Measurements from ENCODE around the gene GRIA2.

The GRIA2 gene

DNA sequence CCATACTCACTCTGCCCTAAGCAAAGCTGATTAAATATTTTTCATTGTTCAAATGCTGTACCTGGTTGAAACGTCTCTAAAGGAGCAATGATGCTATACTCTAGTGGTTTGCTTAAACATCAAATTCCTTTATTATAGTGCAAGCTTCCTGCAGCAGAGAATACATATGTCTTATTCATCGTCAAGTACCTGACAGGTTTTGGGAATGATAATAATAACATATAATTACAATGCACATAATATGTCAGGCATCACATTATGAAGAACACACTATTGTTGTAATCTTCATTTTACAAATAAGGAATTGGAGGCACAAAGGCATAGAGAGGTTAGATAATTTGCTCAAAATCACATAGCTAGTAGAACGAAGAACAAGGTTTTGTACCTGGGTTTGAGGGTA, 151.6 kb downstream of the GRIA2 start:
- TF ChIP-seq ZIC2 (tag by site-specific recombination; IDR thresholded peaks at IDR 0.05) (no peak), ZNF184 (tag by site-specific recombination; IDR thresholded peaks at IDR 0.05) (no peak), YY1 (tag by site-specific recombination; IDR thresholded peaks at IDR 0.05) (no peak), PATZ1 (tag by site-specific recombination; IDR thresholded peaks at IDR 0.05) (no peak), ZNF585B (tag by site-specific recombination; IDR thresholded peaks at IDR 0.05) (no peak), ZNF777 (tag by site-specific recombination; IDR thresholded peaks at IDR 0.05; ENCODE audit: borderline replicate concordance) (no peak), ZBTB44 (tag by site-specific recombination; IDR thresholded peaks at IDR 0.05) (no peak), ZBTB11 (tag by site-specific recombination; conservative IDR thresholded peaks at IDR 0.05; ENCODE audit: low read depth) (no peak), ZNF768 (tag by site-specific recombination; IDR thresholded peaks at IDR 0.05) (no peak), ZNF677 (tag by site-specific recombination; IDR thresholded peaks at IDR 0.05) (no peak), ZNF350 (tag by site-specific recombination; IDR thresholded peaks at IDR 0.05) (no peak), ZNF600 (tag by site-specific recombination; IDR thresholded peaks at IDR 0.05) (no peak), ZNF394 (tag by site-specific recombination; IDR thresholded peaks at IDR 0.05; ENCODE audit: borderline replicate concordance) (no peak), ZNF664 (tag by site-specific recombination; IDR thresholded peaks at IDR 0.05) (no peak), ZBTB1 (tag by site-specific recombination; IDR thresholded peaks at IDR 0.05) (no peak), TRIM28 (IDR thresholded peaks at IDR 0.05; ENCODE audit: borderline replicate concordance, low read length) (no peak), ZNF223 (tag by site-specific recombination; IDR thresholded peaks at IDR 0.05) (no peak), ZNF138 (tag by site-specific recombination; IDR thresholded peaks at IDR 0.05; ENCODE audit: borderline replicate concordance) (no peak), ZNF626 (tag by site-specific recombination; IDR thresholded peaks at IDR 0.05) (no peak)
- TF ChIP-seq, protein P1, sequence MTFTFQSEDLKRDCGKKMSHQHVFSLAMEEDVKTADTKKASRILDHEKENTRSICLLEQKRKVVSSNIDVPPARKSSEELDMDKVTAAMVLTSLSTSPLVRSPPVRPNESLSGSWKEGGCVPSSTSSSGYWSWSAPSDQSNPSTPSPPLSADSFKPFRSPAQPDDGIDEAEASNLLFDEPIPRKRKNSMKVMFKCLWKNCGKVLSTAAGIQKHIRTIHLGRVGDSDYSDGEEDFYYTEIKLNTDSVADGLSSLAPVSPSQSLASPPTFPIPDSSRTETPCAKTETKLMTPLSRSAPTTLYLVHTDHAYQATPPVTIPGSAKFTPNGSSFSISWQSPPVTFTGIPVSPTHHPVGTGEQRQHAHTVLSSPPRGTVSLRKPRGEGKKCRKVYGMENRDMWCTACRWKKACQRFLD (tag by site-specific recombination; IDR thresholded peaks at IDR 0.05) = no peak
- ChIA-PET POLR2A (no interaction called here), CTCF (no interaction called here)
- H3K4me1 ChIP-seq (ENCODE audit: control insufficient read depth, insufficient read depth, low read length) = no peaks in the 10 kb centered on the region
- H3K9me3 ChIP-seq (ENCODE audit: control insufficient read depth, insufficient read depth, low read depth, low read length) = no peaks in the 10 kb centered on the region
- no peak overlapping the region for H3K27ac ChIP-seq (ENCODE audit: extremely low read depth, low read depth, low read length)
- no peaks in the 10 kb centered on the region for H3K36me3 ChIP-seq (ENCODE audit: control insufficient read depth in 2 of 2, insufficient read depth in 1 of 2, low read length in 2 of 2)
- no peak overlapping the region for H3K4me3 ChIP-seq (ENCODE audit: low read depth, low read length)

Measured in HEK293 (cell line).